ENCODE measurements around the gene GRIN3B. TPM values are rescaled to one million over a fixed set of nuclear protein-coding genes. Genes with fewer than 3 reads are reported as not detected.
A peak's percentile ranks its signal among the peaks of the same experiment; 100 is the strongest.

Gene GRIN3B
- total and polyA plus RNA-seq, 9 of the 15 experiments (the other 6 are each of a cell fraction or from before 2014, with no cell fraction given) = 0.06 to 0.95 (median 0.19) TPM; not detected in 6

GRCh38 chr19:1041835-1042685 is 41.8 kb downstream of the GRIN3B start (continued):
- no peak; the same call in 1 of the 2 replicates for TF ChIP-seq THAP7 (CRISPR knock-in tag; IDR thresholded peaks at IDR 0.05)
- no peak for TF ChIP-seq ZNF644 (tag; IDR thresholded peaks at IDR 0.05; ENCODE audit: low read depth)
- TF ChIP-seq CHD2 (IDR thresholded peaks at IDR 0.05; ENCODE audit: low read depth, low read length) = peak; percentile 43
- no peak for TF ChIP-seq CEBPB (tag; IDR thresholded peaks at IDR 0.05)
- no peak for TF ChIP-seq POLR2H (tag; IDR thresholded peaks at IDR 0.05; ENCODE audit: low read depth)
- no peak; the same call in 1 of the 2 replicates for TF ChIP-seq NR3C1 (CRISPR knock-in tag; IDR thresholded peaks at IDR 0.05)
- no peak for TF ChIP-seq HDAC6 (IDR thresholded peaks at IDR 0.05; ENCODE audit: low read depth, low read length)
- no peak for TF ChIP-seq BCL6 (CRISPR knock-in tag; IDR thresholded peaks at IDR 0.05)
- TF ChIP-seq ZNF717 (CRISPR knock-in tag; IDR thresholded peaks at IDR 0.05) = no peak
- TF ChIP-seq JUND (IDR thresholded peaks at IDR 0.05; ENCODE audit: borderline replicate concordance, low read depth, low read length) = peak; percentile 77
- peak; percentile 62; the same call in 1 of the 3 replicates for TF ChIP-seq JUND (tag; IDR thresholded peaks at IDR 0.05; ENCODE audit: borderline replicate concordance, low read depth, low read length)
- TF ChIP-seq ELF2 (CRISPR knock-in tag; IDR thresholded peaks at IDR 0.05) = 0 out of 2 replicates have a peak, but pooled peaks have one; percentile 12
- TF ChIP-seq ZNF263 (CRISPR knock-in tag; IDR thresholded peaks at IDR 0.05; ENCODE audit: borderline replicate concordance) = peak; percentile 91
- TF ChIP-seq SRSF3 (IDR thresholded peaks at IDR 0.05; ENCODE audit: insufficient read depth, low read length) = no peak
- TF ChIP-seq GATA2 (CRISPR knock-in tag; IDR thresholded peaks at IDR 0.05) = no peak
- TF ChIP-seq RBM39 (optimal IDR thresholded peaks at IDR 0.05; ENCODE audit: low read depth, low read length) = no peak
- TF ChIP-seq MYNN (IDR thresholded peaks at IDR 0.05) = peak; percentile 71
- TF ChIP-seq MYNN (CRISPR knock-in tag; IDR thresholded peaks at IDR 0.05) = no peak
- TF ChIP-seq TFAM (CRISPR knock-in tag; conservative IDR thresholded peaks at IDR 0.05) = no peak
- no peak for TF ChIP-seq ZNF398 (CRISPR knock-in tag; IDR thresholded peaks at IDR 0.05)
- TF ChIP-seq IRF9 (tag; IDR thresholded peaks at IDR 0.05) = no peak
- TF ChIP-seq SMAD4 (CRISPR knock-in tag; conservative IDR thresholded peaks at IDR 0.05) = no peak
- TF ChIP-seq ZNF174 (CRISPR knock-in tag; IDR thresholded peaks at IDR 0.05) = no peak
- no peak for TF ChIP-seq HOXB6 (CRISPR knock-in tag; IDR thresholded peaks at IDR 0.05; ENCODE audit: borderline replicate concordance)
- peak; percentile 69 to 90 for TF ChIP-seq KDM1A (IDR thresholded peaks at IDR 0.05)
- no peak for TF ChIP-seq ZNF589 (CRISPR knock-in tag; IDR thresholded peaks at IDR 0.05; ENCODE audit: low read depth)
- TF ChIP-seq SIRT6 (IDR thresholded peaks at IDR 0.05; ENCODE audit: low read depth, low read length) = no peak
- no peak for TF ChIP-seq GTF2F1 (IDR thresholded peaks at IDR 0.05; ENCODE audit: low read depth, low read length)
- TF ChIP-seq SMARCE1 (IDR thresholded peaks at IDR 0.05) = no peak

Measured in K562 (cell line).